Smooth muscle cell of bladder (primary cell): Measurements from ENCODE around the gene OR12D3. TPM values are rescaled to one million over a fixed set of nuclear protein-coding genes. Genes with fewer than 3 reads are reported as not detected.

Source experiments
- total RNA-seq: library from RNA; depleted of rRNA; stranded (reverse); fragments of >200 nt; gene quantifications from 2 replicates; pipeline ENCODE4 v1.2.3, GENCODE V29; 2014

Gene OR12D3, protein sequence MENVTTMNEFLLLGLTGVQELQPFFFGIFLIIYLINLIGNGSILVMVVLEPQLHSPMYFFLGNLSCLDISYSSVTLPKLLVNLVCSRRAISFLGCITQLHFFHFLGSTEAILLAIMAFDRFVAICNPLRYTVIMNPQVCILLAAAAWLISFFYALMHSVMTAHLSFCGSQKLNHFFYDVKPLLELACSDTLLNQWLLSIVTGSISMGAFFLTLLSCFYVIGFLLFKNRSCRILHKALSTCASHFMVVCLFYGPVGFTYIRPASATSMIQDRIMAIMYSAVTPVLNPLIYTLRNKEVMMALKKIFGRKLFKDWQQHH
- total RNA-seq, result not detected in 2 replicates

DNA sequence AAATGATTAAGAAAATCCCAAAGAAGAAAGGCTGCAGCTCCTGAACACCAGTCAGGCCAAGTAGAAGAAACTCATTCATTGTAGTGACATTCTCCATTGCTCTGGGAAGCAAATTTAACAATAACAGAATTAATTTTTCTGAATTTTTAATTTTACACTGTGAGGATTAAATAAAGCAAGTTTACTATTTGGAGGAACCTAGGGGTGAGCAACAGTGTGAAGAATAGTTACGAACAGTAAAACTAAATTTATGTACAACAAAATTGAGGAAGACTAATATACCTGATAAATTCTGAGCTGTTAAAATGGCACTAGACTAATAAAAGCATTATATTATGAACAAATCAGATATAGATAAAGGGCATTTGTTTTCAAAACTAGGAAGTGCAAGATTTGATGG is at the start of gene OR12D3:
Gene OR12D3 (minus strand): TSS at position 101 of the 400 bp plus-strand sequence. CDS start 4 bp downstream, at position 97.

DNA sequence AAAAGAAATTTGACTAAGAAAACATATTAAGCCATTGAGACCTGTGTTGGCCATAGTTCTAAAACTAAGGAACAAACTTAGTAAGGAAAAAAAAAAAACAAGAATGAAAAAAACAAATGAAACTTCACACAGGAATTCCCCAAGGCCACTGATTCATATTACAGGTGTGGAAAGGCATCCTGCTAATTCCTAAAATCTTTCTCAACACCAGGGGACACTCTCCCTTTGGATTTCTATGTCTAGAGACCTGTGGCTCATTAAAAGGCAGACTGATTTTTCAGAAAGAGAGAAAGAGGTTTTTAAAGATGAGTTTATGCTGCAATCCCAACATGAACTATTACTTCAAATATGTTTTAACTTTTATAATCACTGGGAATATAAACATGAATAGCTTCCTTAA is 39.5 kb upstream of the OR12D3 start, which contains the start of gene OR12D1:
Gene OR12D1 (plus strand): TSS at position 341 of the 400 bp plus-strand sequence.

DNA sequence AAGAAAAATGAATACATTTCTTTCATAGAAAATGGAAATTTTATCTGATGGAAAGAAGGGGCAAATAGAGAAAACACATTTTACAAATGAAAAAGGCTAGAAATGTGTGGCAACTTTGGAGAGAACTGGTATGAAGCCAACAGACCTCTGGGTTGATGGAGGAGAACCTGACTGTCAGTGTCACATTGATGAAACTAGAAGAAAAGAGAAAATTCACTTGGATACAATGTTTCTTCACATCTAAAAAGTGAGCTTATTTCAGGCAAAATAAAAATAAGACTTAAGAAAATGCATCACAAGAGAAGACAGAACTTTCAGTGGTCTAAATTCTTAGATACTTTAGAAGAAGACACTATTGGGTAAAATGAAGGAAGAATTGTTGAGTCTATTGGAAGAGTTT is 20.2 kb upstream of the OR12D3 start, which contains the start of gene OR12D2:
Gene OR12D2 (plus strand): TSS at position 301 of the 400 bp plus-strand sequence. CDS start 1,069 bp downstream, outside the sequence.

DNA sequence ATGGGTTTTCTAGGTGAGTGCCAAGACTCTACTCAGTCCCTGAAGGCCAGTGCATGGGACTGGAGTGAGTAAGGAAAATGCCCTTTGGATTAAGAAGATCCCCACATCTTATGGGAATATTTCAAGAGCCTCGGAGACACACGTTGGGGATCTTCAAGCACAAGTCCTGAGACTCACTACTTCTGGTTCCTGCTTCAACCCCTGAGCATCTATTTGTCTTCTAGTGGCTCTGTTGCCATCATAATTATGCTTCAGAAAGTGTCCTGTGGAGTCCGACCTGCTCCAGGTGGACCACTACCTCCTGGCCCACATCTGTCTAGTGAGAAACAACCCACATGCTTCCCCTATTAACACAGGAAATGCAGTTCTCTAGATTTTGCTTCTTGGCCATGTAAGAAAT is 6.3 kb downstream of the OR12D3 start, which contains the start of gene OR5V1:
Gene OR5V1 (minus strand): TSS at position 101 of the 400 bp plus-strand sequence. CDS start 12,670 bp downstream, outside the sequence.

Other genes starting within 250 kb of the OR12D3 start
- not detected in 2 replicates for gene OR2J2, start 204.4 kb downstream of the OR12D3 start, total RNA-seq
- gene OR14J1, start 73.6 kb downstream of the OR12D3 start, total RNA-seq, result not detected in 2 replicates
- gene OR5V1, start 6.4 kb downstream of the OR12D3 start, total RNA-seq, result not detected in 2 replicates
- gene OR12D2, start 20.3 kb upstream of the OR12D3 start, total RNA-seq, result not detected in 2 replicates
- gene OR12D1, start 39.6 kb upstream of the OR12D3 start, total RNA-seq, result not detected in 2 replicates
- not detected in 2 replicates for gene OR10C1, start 64.0 kb upstream of the OR12D3 start, total RNA-seq
- gene OR11A1, start 81.8 kb upstream of the OR12D3 start, total RNA-seq, result not detected in 2 replicates
- gene OR2H1, start 81.9 kb upstream of the OR12D3 start, total RNA-seq, result 0.14 TPM in 1 of 2 replicates, not detected in the other
- gene MAS1L, start 112.7 kb upstream of the OR12D3 start, total RNA-seq, result not detected in 2 replicates
- gene UBD, start 184.4 kb upstream of the OR12D3 start, total RNA-seq, result not detected in 2 replicates
- gene OR2H2, start 209.8 kb upstream of the OR12D3 start, total RNA-seq, result not detected in 2 replicates